ENCODE data around the gene ST3GAL4. TPM values are rescaled to one million over a fixed set of nuclear protein-coding genes. Genes with fewer than 3 reads are reported as not detected.

Gene ST3GAL4
- total and polyA plus RNA-seq, 9 of the 15 experiments (the other 6 are each of a cell fraction or from before 2014, with no cell fraction given) = 0.27 to 22.9 (median 10.5) TPM

DNA sequence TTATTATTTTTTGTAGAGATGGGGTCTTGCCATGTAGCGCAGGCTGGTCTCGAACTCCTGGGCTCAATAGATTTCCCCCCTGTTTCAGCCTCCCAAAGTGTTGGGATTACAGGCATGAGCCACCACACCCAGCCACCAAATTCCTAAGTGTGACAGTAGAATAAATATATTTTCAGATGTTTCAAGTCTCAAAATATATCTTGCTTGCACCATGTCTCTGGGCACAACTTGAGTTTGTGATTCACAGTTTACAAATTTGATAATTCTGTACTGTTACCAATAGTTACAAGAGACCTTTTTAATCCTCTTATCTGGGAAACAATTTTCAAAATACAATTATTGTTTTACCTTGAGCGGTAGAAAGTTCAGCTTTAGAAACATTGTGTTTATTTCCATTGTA lies 32.5 kb upstream of the ST3GAL4 start (continued):
- TF ChIP-seq, protein P1, sequence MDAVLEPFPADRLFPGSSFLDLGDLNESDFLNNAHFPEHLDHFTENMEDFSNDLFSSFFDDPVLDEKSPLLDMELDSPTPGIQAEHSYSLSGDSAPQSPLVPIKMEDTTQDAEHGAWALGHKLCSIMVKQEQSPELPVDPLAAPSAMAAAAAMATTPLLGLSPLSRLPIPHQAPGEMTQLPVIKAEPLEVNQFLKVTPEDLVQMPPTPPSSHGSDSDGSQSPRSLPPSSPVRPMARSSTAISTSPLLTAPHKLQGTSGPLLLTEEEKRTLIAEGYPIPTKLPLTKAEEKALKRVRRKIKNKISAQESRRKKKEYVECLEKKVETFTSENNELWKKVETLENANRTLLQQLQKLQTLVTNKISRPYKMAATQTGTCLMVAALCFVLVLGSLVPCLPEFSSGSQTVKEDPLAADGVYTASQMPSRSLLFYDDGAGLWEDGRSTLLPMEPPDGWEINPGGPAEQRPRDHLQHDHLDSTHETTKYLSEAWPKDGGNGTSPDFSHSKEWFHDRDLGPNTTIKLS (IDR thresholded peaks at IDR 0.05; ENCODE audit: borderline replicate concordance, low read depth) = no peak
- no peak for TF ChIP-seq HNRNPUL1 (IDR thresholded peaks at IDR 0.05; ENCODE audit: low read length)
- TF ChIP-seq MCM2 (IDR thresholded peaks at IDR 0.05; ENCODE audit: low read depth) = no peak
- TF ChIP-seq NR4A1 (CRISPR knock-in tag; IDR thresholded peaks at IDR 0.05) = no peak
- no peak for TF ChIP-seq NR4A1 (tag; IDR thresholded peaks at IDR 0.05)

DNA sequence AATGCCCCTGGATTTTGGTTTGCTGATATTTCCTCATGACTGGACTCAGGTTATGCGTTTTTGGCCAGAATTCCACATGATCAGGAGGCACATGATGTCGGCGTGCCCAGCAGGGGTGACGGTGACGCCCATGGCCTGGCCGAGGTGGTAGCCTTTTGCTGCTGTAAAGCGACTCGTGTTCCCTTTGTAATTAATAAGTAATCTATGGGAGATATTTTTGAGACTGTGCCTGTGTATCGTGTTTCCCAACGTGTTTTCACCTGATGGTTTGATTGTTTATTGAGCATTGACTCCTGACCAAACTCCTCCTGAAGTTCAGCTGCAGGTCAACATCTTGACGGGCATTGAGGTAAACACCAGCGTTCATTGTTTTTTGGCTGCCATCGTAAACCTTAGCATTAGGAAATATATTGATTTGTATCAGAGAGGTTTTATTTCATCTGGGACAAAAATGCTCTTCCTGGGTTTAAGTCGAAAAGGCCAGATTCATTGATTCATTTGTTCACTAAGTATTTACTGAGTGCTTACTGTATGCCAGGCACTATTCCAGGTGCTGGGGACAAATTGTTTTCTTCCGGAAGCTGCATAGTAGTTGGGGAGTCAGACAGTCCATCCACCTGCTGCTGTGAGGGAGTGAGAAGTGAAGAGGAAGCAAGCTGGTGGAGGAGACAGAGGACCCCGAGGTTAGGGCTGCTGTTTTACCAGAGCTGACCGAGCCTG lies 28.0 kb upstream of the ST3GAL4 start:
- DNase-seq (ENCODE audit: extremely low read depth in 1 of 4, low spot score in 3 of 4) (no peak), FAIRE-seq (no peak), ATAC-seq (no peak)
- intact Hi-C loops (cut with micrococcal nuclease) = no loop called here
- no peaks in the 10 kb centered on the region for H3K27me3 ChIP-seq (ENCODE audit: control insufficient read depth in 2 of 2, insufficient read depth in 2 of 2, low read length in 2 of 2)
- H3K4me3 ChIP-seq = no peak overlapping the region
- no peak overlapping the region for H3K27ac ChIP-seq (ENCODE audit: extremely low read depth, low read depth, low read length)
- CTCF ChIA-PET (ENCODE audit: low intra/inter-chr PET ratio) = no interaction called here
- no peak overlapping the region for H3K4me2 ChIP-seq (ENCODE audit: insufficient read depth, low read length)
- peaks cover 4% of the 10 kb centered on the region; the same call in 2 of the 3 replicates for H3K36me3 ChIP-seq (ENCODE audit: control insufficient read depth, insufficient read depth, low read length)
- H3K9me3 ChIP-seq (replicated peaks; ENCODE audit: control insufficient read depth, insufficient read depth, low read depth, low read length) = no peaks in the 10 kb centered on the region
- H2AFZ ChIP-seq (ENCODE audit: low read depth, low read length) = no peak overlapping the region
- BruUV-seq (replicated peaks) = no TSS peak
- 77% methylated on average over 17 of the region's 17 CpGs for WGBS (ENCODE audit: insufficient coverage, low coverage, missing lambda C conversion rate)
- no peaks in the 10 kb centered on the region for H3K79me2 ChIP-seq (ENCODE audit: control insufficient read depth, insufficient read depth, low read length)
- TF ChIP-seq GTF2E2 (tag; IDR thresholded peaks at IDR 0.05) (no peak), MTA1 (IDR thresholded peaks at IDR 0.05; ENCODE audit: borderline replicate concordance) (no peak), NCOA1 (IDR thresholded peaks at IDR 0.05; ENCODE audit: low read depth) (no peak), PHB2 (IDR thresholded peaks at IDR 0.05; ENCODE audit: low read depth) (no peak), BDP1 (IDR thresholded peaks at IDR 0.05; ENCODE audit: insufficient read depth, insufficient read length) (no peak), CBFB (CRISPR knock-in tag; IDR thresholded peaks at IDR 0.05) (no peak), PRMT5 (CRISPR knock-in tag; IDR thresholded peaks at IDR 0.05) (no peak), SIN3B (IDR thresholded peaks at IDR 0.05; ENCODE audit: low read depth) (no peak)
- TF ChIP-seq, protein P2, sequence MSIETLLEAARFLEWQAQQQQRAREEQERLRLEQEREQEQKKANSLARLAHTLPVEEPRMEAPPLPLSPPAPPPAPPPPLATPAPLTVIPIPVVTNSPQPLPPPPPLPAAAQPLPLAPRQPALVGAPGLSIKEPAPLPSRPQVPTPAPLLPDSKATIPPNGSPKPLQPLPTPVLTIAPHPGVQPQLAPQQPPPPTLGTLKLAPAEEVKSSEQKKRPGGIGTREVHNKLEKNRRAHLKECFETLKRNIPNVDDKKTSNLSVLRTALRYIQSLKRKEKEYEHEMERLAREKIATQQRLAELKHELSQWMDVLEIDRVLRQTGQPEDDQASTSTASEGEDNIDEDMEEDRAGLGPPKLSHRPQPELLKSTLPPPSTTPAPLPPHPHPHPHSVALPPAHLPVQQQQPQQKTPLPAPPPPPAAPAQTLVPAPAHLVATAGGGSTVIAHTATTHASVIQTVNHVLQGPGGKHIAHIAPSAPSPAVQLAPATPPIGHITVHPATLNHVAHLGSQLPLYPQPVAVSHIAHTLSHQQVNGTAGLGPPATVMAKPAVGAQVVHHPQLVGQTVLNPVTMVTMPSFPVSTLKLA (conservative IDR thresholded peaks at IDR 0.05) = no peak
- no peaks in the 10 kb centered on the region for H3K9me1 ChIP-seq (ENCODE audit: control insufficient read depth, insufficient read depth, low read length)
- no peaks in the 10 kb centered on the region for H4K20me1 ChIP-seq (replicated peaks; ENCODE audit: control insufficient read depth, insufficient read depth, low read length)
- H3K4me1 ChIP-seq (replicated peaks in 1 of 2; ENCODE audit: control insufficient read depth in 2 of 2, insufficient read depth in 2 of 2, low read length in 2 of 2) = peaks cover 0 to 9% of the 10 kb centered on the region in 2 experiments; a peak in 1 of 5 replicates
- POLR2A ChIA-PET = interaction anchor here (0.7 kb wide), 2 partner anchors 22 to 130 kb away, joined by 3 read pairs; no protein-coding TSS in a partner anchor
- in situ Hi-C loops (cut with MboI) = no loop called here
- peak overlapping the region in 1 of 2 experiments; percentile 43; a peak in 1 of 4 replicates for H3K9ac ChIP-seq (ENCODE audit: insufficient read depth in 1 of 2, low read depth in 2 of 2, low read length in 2 of 2)

Measured in K562 (cell line).